ENCODE measurements around the gene SERPINB2.

DNA sequence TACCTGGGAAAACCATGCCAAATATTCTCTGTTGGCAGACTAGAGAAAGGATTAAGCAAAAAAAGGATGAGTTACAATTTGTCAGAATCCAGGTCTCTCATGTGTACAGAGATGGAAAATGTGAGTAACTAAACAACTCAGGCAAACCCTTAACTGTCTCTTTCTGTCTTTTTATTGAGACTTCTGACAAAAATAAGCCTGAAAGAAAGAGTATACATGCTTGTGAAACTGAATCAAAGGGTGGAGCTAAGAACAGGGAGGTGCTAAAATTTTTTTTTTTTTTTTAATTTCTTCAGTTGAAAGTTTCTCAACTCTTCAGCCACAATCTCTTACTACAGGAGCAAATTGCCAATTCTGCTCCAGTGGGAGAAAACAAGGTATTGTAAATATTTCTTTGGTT lies 20.2 kb downstream of the SERPINB2 start, which contains the start of gene SERPINB10:
- TF ChIP-seq, protein P1, sequence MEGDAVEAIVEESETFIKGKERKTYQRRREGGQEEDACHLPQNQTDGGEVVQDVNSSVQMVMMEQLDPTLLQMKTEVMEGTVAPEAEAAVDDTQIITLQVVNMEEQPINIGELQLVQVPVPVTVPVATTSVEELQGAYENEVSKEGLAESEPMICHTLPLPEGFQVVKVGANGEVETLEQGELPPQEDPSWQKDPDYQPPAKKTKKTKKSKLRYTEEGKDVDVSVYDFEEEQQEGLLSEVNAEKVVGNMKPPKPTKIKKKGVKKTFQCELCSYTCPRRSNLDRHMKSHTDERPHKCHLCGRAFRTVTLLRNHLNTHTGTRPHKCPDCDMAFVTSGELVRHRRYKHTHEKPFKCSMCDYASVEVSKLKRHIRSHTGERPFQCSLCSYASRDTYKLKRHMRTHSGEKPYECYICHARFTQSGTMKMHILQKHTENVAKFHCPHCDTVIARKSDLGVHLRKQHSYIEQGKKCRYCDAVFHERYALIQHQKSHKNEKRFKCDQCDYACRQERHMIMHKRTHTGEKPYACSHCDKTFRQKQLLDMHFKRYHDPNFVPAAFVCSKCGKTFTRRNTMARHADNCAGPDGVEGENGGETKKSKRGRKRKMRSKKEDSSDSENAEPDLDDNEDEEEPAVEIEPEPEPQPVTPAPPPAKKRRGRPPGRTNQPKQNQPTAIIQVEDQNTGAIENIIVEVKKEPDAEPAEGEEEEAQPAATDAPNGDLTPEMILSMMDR (IDR thresholded peaks at IDR 0.05) = no peak
- no peak for TF ChIP-seq POLR2A (IDR thresholded peaks at IDR 0.05)

All from adrenal gland (tissue), 5 donors.